ENCODE data around the gene ATP13A1.

ATP13A1 gene

GRCh38 chr19:19642506-19643157 is 20.8 kb downstream of the ATP13A1 start:
- no peak for DNase-seq

- DNase-seq: no peak
These were observed 25.8 kb downstream of the ATP13A1 start for GRCh38 chr19:19637523-19638251.

- no peak for DNase-seq
These were observed 26.3 kb downstream of the ATP13A1 start for GRCh38 chr19:19637186-19637522.

GRCh38 chr19:19636573-19637185 is 26.8 kb downstream of the ATP13A1 start:
- DNase-seq: no peak

GRCh38 chr19:19635313-19635702 is 28.2 kb downstream of the ATP13A1 start:
- no peak for DNase-seq

GRCh38 chr19:19634516-19635312 is 28.8 kb downstream of the ATP13A1 start:
- no peak for DNase-seq

- no peak for DNase-seq
These were observed 29.6 kb downstream of the ATP13A1 start for GRCh38 chr19:19633711-19634515.

GRCh38 chr19:19632661-19633060 is 30.8 kb downstream of the ATP13A1 start:
- no peak for DNase-seq

- no peak for DNase-seq
These were observed 32.1 kb downstream of the ATP13A1 start for GRCh38 chr19:19631346-19631745.

- DNase-seq: no peak
These were observed 33.0 kb downstream of the ATP13A1 start for GRCh38 chr19:19630426-19630825.

- DNase-seq: no peak
These were observed 33.4 kb downstream of the ATP13A1 start for GRCh38 chr19:19630062-19630414.

GRCh38 chr19:19628501-19629134 is 34.9 kb downstream of the ATP13A1 start:
- DNase-seq: peak; percentile 26 to 64

GRCh38 chr19:19627621-19628500 is 35.6 kb downstream of the ATP13A1 start, which contains the start of gene LPAR2:
Gene LPAR2 (minus strand): TSS chr19:19628220. CDS start chr19:19627275, 945 bp downstream.
- peak in 1 of 2 experiments; percentile 41 for DNase-seq

GRCh38 chr19:19626516-19627472 is 36.7 kb downstream of the ATP13A1 start:
- no peak for DNase-seq

GRCh38 chr19:19624032-19624570 is 39.4 kb downstream of the ATP13A1 start:
- no peak for DNase-seq

GRCh38 chr19:19623383-19623782 is 40.1 kb downstream of the ATP13A1 start:
- no peak for DNase-seq

- no peak for DNase-seq
These were observed 43.6 kb downstream of the ATP13A1 start for GRCh38 chr19:19619849-19620210.

- DNase-seq: no peak
These were observed 44.2 kb downstream of the ATP13A1 start for GRCh38 chr19:19619181-19619848.

Data from NCI-H1930 (cell line).